Transverse colon (tissue), 4 donors: ENCODE measurements around the gene ITGA4. TPM values are rescaled to one million over a fixed set of nuclear protein-coding genes. Genes with fewer than 3 reads are reported as not detected.

Source experiments
- DNase-seq: peaks from one replicate; pipeline ENCODE4 v3.0.0-alpha.2; 2019
- H3K27ac ChIP-seq, 4 donors: fragments of 200-600 bp; sonication (generic); 2 replicates each; pipeline ENCODE4 v1.5.1; 2016 to 2018; ENCODE audit warnings: inconsistent platforms in 4 of 4
- H3K27me3 ChIP-seq: fragments of 200-600 bp; sonication (generic); 2 replicates; pipeline ENCODE4 v1.5.1; 2017; ENCODE audit warnings: inconsistent platforms
- H3K36me3 ChIP-seq, 4 donors: fragments of 200-600 bp; sonication (generic); 2 replicates each; pipeline ENCODE4 v1.5.1; 2017 to 2019; ENCODE audit warnings: inconsistent platforms in 4 of 4
- H3K4me1 ChIP-seq, 4 donors: fragments of 200-600 bp; sonication (generic); 2 replicates each; pipeline ENCODE4 v1.5.1; 2017 to 2020; ENCODE audit warnings: inconsistent platforms in 4 of 4
- H3K4me3 ChIP-seq, 4 donors: fragments of 200-600 bp; sonication (generic); 1 replicate in 1 of 4; 2 replicates in 3 of 4; pipeline versions ENCODE4 v1.5.1 to v1.6.1; 2017 to 2019; ENCODE audit warnings: inconsistent platforms in 4 of 4
- H3K9me3 ChIP-seq, 2 donors: fragments of 200-600 bp; sonication (generic); 2 replicates each; pipeline ENCODE4 v1.5.1; 2017 to 2019; ENCODE audit warnings: inconsistent platforms in 2 of 2
- EP300 ChIP-seq: sonication (generic); formaldehyde crosslinking; IDR thresholded peaks from one replicate; pipeline ENCODE4 v1.6.1; 2017; ENCODE audit warnings: antibody characterized with exemption, low read depth
- POLR2A ChIP-seq: fragments of 450-650 bp; IDR thresholded peaks from one replicate; pipeline ENCODE4 v1.6.1; 2016; ENCODE audit warnings: antibody characterized with exemption, mild to moderate bottlenecking, moderate library complexity
- POLR2AphosphoS5 ChIP-seq, 3 donors: sonication (generic); formaldehyde crosslinking; IDR thresholded peaks; one replicate each; pipeline ENCODE4 v1.6.1; 2016; ENCODE audit warnings: antibody characterized with exemption in 3 of 3
- WGBS, 2 donors: methylation state at CpG; one replicate each; pipeline ENCODE4 v1.1.5; 2018; ENCODE audit warnings: low coverage in 1 of 2; 5-methylcytosine and 5-hydroxymethylcytosine counted together
- in situ Hi-C, 4 donors: fragments of 200-750 bp; cut with MboI; loops; one replicate each; pipeline versions ENCODE4 v1.15.0 to v1.15.1; 2017; ENCODE audit warnings: low sequenced_read_pairs in 3 of 4, low pct_ligation_motif_present in 1 of 4, low pct_unique_long_range_greater_than_20kb in 1 of 4
- intact Hi-C: fragments of 100-400 bp; cut with DNase I; formaldehyde crosslinking; loops from one replicate; pipeline ENCODE4 v1.15.1; 2023; ENCODE audit warnings: low total_unique reads
- total RNA-seq, 4 donors: library from RNA; depleted of rRNA; stranded (reverse); fragments of >200 nt; gene quantifications; one replicate each; pipeline ENCODE4 v1.1.0, GENCODE V29; 2016
- TF ChIP-seq, protein P1 (sequence below), 5 experiments: fragments of 200-600 bp in 3 of 5; fragments of 450-650 bp in 2 of 5; sonication (generic) in 3 of 5; IDR thresholded peaks; 1 replicate in 2 of 5; 2 replicates in 3 of 5; pipeline ENCODE4 v1.5.1; 2016 to 2017; ENCODE audit warnings: antibody characterized with exemption in 5 of 5, inconsistent platforms in 3 of 5, mild to moderate bottlenecking in 2 of 5, moderate library complexity in 1 of 5

Gene ITGA4
- total RNA-seq, 4 donors from 2014 or later: 1.1 to 30.8 (median 5.1) TPM

DNA sequence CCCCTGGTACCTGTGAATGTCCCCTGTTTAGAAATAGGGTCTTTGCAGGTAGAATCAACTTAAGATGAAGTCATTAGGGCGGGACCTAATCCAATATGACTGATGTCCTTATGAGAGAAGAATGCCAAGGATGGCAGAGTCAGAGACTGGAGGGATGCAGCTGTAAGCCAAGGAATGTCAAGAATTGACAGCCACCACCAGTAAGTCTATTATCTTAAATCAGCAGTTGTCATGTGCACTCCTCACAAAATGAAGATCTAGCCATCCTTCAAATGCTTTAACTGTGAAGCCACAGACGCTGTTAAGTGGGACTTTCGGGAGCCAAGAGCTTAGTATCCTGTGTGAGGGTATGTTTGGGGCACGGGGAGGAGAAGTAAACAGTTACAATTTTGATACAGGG is 83.2 kb downstream of the ITGA4 start:
- no peak for DNase-seq
- Histone ChIP-seq H3K36me3 (no peaks in the 10 kb centered on the region), H3K4me3 (no peak overlapping the region), H3K4me1 (no peaks in the 10 kb centered on the region), H3K9me3 (no peaks in the 10 kb centered on the region), H3K27ac (no peak overlapping the region), H3K27me3 (no peaks in the 10 kb centered on the region)
- in situ Hi-C loops (no loop called here), intact Hi-C loops (no loop called here)
- 96 to 100% methylated on average over 4 of the region's 4 CpGs for WGBS, 2 donors
- TF ChIP-seq POLR2AphosphoS5 (IDR thresholded peaks at IDR 0.05) (no peak), POLR2A (no peak), EP300 (no peak)
- TF ChIP-seq, protein P1, sequence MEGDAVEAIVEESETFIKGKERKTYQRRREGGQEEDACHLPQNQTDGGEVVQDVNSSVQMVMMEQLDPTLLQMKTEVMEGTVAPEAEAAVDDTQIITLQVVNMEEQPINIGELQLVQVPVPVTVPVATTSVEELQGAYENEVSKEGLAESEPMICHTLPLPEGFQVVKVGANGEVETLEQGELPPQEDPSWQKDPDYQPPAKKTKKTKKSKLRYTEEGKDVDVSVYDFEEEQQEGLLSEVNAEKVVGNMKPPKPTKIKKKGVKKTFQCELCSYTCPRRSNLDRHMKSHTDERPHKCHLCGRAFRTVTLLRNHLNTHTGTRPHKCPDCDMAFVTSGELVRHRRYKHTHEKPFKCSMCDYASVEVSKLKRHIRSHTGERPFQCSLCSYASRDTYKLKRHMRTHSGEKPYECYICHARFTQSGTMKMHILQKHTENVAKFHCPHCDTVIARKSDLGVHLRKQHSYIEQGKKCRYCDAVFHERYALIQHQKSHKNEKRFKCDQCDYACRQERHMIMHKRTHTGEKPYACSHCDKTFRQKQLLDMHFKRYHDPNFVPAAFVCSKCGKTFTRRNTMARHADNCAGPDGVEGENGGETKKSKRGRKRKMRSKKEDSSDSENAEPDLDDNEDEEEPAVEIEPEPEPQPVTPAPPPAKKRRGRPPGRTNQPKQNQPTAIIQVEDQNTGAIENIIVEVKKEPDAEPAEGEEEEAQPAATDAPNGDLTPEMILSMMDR (IDR thresholded peaks at IDR 0.05): no peak

DNA sequence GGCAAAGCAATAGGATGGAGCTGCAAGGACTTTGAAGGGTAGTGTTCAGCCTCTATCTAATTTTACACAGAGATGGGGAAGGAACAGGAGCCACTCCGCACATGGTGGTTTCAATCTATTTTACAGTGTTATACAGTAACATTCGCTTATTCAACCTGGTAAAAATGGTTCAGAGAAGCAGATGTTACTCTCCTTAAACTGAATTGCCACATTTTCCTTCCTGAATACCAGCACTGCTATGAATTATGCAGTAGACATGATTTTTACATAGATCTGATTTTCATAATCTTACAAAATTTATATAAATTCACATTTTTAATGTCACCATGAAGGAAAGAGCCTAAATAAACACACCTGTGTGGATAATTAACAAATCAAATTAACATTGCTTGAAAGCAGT is 85.0 kb downstream of the ITGA4 start:
- in situ Hi-C loops: no loop called here
- intact Hi-C loops: no loop called here
- TF ChIP-seq, protein P1 (IDR thresholded peaks at IDR 0.05): no peak
- no peak for TF ChIP-seq EP300
- no peak for TF ChIP-seq POLR2AphosphoS5 (IDR thresholded peaks at IDR 0.05)
- TF ChIP-seq POLR2A: no peak

DNA sequence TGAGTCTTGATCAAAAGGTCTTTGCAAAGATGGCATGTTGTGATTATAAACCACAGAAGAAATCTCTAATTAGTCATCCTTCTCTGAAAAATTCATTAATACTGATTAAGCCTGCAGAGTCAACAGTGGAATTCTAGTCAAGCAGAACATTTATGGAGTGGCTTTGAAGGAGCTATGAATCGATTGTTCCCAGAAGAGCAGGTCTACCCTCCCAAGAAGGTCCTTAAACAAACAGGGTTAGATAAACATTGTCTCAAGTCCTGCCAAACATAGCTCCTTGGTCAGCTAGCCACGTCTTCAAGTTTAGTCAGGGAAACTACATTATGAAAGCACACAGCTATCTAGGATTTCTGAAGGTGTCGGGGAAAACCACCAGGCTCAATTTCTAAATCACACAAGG is 88.9 kb downstream of the ITGA4 start:
- Histone ChIP-seq H3K4me1 (no peaks in the 10 kb centered on the region), H3K27ac (no peak overlapping the region), H3K9me3 (no peaks in the 10 kb centered on the region), H3K4me3 (no peak overlapping the region), H3K36me3 (no peaks in the 10 kb centered on the region), H3K27me3 (no peaks in the 10 kb centered on the region)
- 48 to 63% methylated on average over 2 to 3 of the region's 3 CpGs for WGBS, 2 donors
- in situ Hi-C loops: no loop called here
- TF ChIP-seq EP300 (no peak), POLR2AphosphoS5 (IDR thresholded peaks at IDR 0.05) (no peak), POLR2A (no peak)
- TF ChIP-seq, protein P1 (IDR thresholded peaks at IDR 0.05): no peak
- intact Hi-C loops: no loop called here
- no peak for DNase-seq

More for the DNA sequence above, 85.0 kb downstream of the ITGA4 start:
- Histone ChIP-seq H3K9me3 (no peaks in the 10 kb centered on the region), H3K27ac (no peak overlapping the region), H3K4me3 (no peak overlapping the region), H3K4me1 (no peaks in the 10 kb centered on the region), H3K27me3 (no peaks in the 10 kb centered on the region), H3K36me3 (no peaks in the 10 kb centered on the region)
- no peak for DNase-seq
- 87 to 100% methylated on average over 2 of the region's 2 CpGs for WGBS, 2 donors

DNA sequence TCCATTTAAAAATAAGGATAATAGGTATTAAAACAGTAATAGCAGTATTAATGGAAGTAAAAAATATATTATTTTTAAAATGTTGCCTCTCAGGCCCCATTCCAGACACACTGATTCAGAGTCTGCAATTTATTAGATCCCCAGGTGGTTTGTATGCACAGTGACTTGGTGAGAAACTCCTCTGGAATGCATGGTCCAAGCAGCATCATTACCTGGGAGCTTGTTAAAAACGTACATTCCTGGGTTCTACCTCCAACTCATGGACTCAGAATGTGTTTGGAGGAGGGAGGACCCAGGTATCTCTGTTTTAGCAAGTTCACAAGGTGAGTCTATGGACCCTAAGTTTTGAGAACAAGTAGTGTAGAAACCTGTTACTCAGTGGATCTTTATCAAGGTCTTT is 95.6 kb downstream of the ITGA4 start:
- H3K4me1 ChIP-seq: no peaks in the 10 kb centered on the region
- H3K9me3 ChIP-seq: no peaks in the 10 kb centered on the region
- TF ChIP-seq EP300 (no peak), POLR2A (no peak)
- 48 to 80% methylated on average over 1 of the region's 1 CpG for WGBS, 2 donors
- DNase-seq: no peak
- no peaks in the 10 kb centered on the region for H3K27me3 ChIP-seq
- H3K27ac ChIP-seq: no peak overlapping the region
- no peak overlapping the region for H3K4me3 ChIP-seq
- intact Hi-C loops: no loop called here
- in situ Hi-C loops: no loop called here
- H3K36me3 ChIP-seq: no peaks in the 10 kb centered on the region

DNA sequence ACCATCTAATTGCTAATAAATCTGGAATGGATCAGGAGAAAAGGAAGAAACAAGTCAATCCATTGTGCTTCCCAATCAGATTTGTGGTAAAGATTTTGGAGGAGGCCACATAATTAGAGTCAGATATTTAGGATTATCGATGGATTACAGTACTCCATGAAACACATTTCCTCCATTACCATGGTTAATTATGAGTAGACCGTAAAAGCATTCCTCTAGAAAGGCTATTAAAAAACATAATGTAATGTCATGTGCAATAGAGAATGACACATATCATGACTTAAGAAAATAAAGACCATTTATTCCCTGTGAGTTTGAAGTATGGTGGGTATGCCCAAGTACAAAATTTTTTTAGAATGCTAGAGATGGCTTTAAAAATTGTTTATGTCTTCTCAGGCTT is 96.1 kb downstream of the ITGA4 start:
- H3K27ac ChIP-seq: no peak overlapping the region
- intact Hi-C loops (no loop called here), in situ Hi-C loops (no loop called here)
- TF ChIP-seq POLR2AphosphoS5 (IDR thresholded peaks at IDR 0.05) (no peak), EP300 (no peak), POLR2A (no peak)
- TF ChIP-seq, protein P1 (IDR thresholded peaks at IDR 0.05): no peak
- no peaks in the 10 kb centered on the region for H3K27me3 ChIP-seq
- no peaks in the 10 kb centered on the region for H3K9me3 ChIP-seq
- no peak for DNase-seq
- 86 to 100% methylated on average over 2 of the region's 2 CpGs for WGBS, 2 donors
- H3K36me3 ChIP-seq: no peaks in the 10 kb centered on the region
- no peaks in the 10 kb centered on the region for H3K4me1 ChIP-seq
- no peak overlapping the region for H3K4me3 ChIP-seq
